H1 (cell line): ENCODE results near the gene TYSND1. TPM values are rescaled to one million over a fixed set of nuclear protein-coding genes. Genes with fewer than 3 reads are reported as not detected.

Experiments
- CTCF ChIA-PET: fragments of 300-600 bp; sonication (Branson Sonifier 250); formaldehyde crosslinking; loops from one replicate; lab custom pipeline; 2021; ENCODE audit not compliant: partially characterized antibody; lab: Charles Lee
- POLR2A ChIA-PET: fragments of 300-600 bp; sonication (Branson Sonifier 250); formaldehyde crosslinking; loops from one replicate; lab custom pipeline; 2021; ENCODE audit warnings: inconsistent platforms; ENCODE audit not compliant: partially characterized antibody; lab: Charles Lee
- DNase-seq, 2 experiments: peaks; one replicate each; pipeline versions ENCODE4 v3.0.0 to v3.0.0-alpha.2; 2010 to 2022; ENCODE audit warnings: low spot score in 2 of 2, low read depth in 1 of 2, mixed read lengths in 1 of 2
- FAIRE-seq: peaks from 2 replicates; lab custom pipeline; 2011; peaks lifted over from hg19 to GRCh38; lab: Jason Lieb, UNC
- H2AFZ ChIP-seq: 2 replicates; pipeline ENCODE4 v1.8.1; 2012; ENCODE audit warnings: low read length, inconsistent platforms
- H2AK5ac ChIP-seq: 2 replicates; pipeline ENCODE4 v1.6.1; 2013; ENCODE audit warnings: low read depth, low read length
- H2BK120ac ChIP-seq: replicated peaks from 2 replicates; pipeline ENCODE3; 2013; ENCODE audit warnings: low read depth, low read length, inconsistent platforms
- H2BK12ac ChIP-seq: 2 replicates; pipeline ENCODE4 v1.6.1; 2013; ENCODE audit warnings: low read depth, low read length
- H2BK15ac ChIP-seq: 2 replicates; pipeline ENCODE4 v1.6.1; 2013; ENCODE audit warnings: low read length
- H2BK20ac ChIP-seq: 2 replicates; pipeline ENCODE4 v1.6.1; 2013; ENCODE audit warnings: low read length
- H2BK5ac ChIP-seq: 2 replicates; pipeline ENCODE4 v1.6.1; 2013; ENCODE audit warnings: low read depth, low read length
- H3K14ac ChIP-seq: 2 replicates; pipeline ENCODE4 v1.6.1; 2013; ENCODE audit warnings: inconsistent platforms; ENCODE audit not compliant: insufficient read length
- H3K18ac ChIP-seq: 2 replicates; pipeline ENCODE4 v1.6.1; 2013; ENCODE audit warnings: low read length; ENCODE audit errors: extremely low read depth
- H3K23ac ChIP-seq: 2 replicates; pipeline ENCODE4 v1.6.1; 2013; ENCODE audit warnings: inconsistent platforms; ENCODE audit not compliant: insufficient read length
- H3K23me2 ChIP-seq: 2 replicates; pipeline ENCODE4 v1.6.1; 2013; ENCODE audit warnings: low read depth, low read length
- H3K27ac ChIP-seq: 2 replicates; pipeline ENCODE4 v1.6.1; 2011; ENCODE audit warnings: low read depth, low read length, inconsistent platforms
- H3K27me3 ChIP-seq, 4 experiments: replicated peaks in 1 of 4; 1 replicate in 1 of 4; 2 replicates in 3 of 4; pipeline versions ENCODE4 v1.6.1 to v1.8.1; 2011 to 2013; ENCODE audit warnings: low read length in 3 of 4, mild to moderate bottlenecking in 3 of 4, inconsistent platforms in 2 of 4, mixed read lengths in 2 of 4, moderate library complexity in 1 of 4; ENCODE audit not compliant: control insufficient read depth in 3 of 4, insufficient read depth in 3 of 4; ENCODE audit errors: extremely low read depth in 1 of 4
- H3K36me3 ChIP-seq, 4 experiments: 2 replicates each; pipeline versions ENCODE4 v1.6.1 to v1.8.1; 2011 to 2013; ENCODE audit warnings: mild to moderate bottlenecking in 4 of 4, low read length in 3 of 4, moderate library complexity in 2 of 4, control low read depth in 1 of 4, inconsistent platforms in 1 of 4; ENCODE audit not compliant: insufficient read depth in 4 of 4, control insufficient read depth in 2 of 4
- H3K4ac ChIP-seq: replicated peaks from 2 replicates; pipeline ENCODE3; 2013; ENCODE audit warnings: low read length, low read depth, mixed read lengths, inconsistent platforms; ENCODE audit not compliant: insufficient read length
- H3K4me1 ChIP-seq, 4 experiments: replicated peaks in 1 of 4; 1 replicate in 1 of 4; 2 replicates in 3 of 4; pipeline versions ENCODE4 v1.6.1 to v1.8.1; 2011 to 2013; ENCODE audit warnings: low read length in 3 of 4, inconsistent platforms in 2 of 4, mixed read lengths in 1 of 4; ENCODE audit not compliant: insufficient read depth in 4 of 4, control insufficient read depth in 3 of 4
- H3K4me2 ChIP-seq, 2 experiments: 2 replicates each; pipeline versions ENCODE4 v1.6.1 to v1.8.1; 2011 to 2013; ENCODE audit warnings: low read depth in 2 of 2, low read length in 2 of 2, control low read depth in 1 of 2, inconsistent platforms in 1 of 2, mild to moderate bottlenecking in 1 of 2; ENCODE audit not compliant: insufficient read depth in 1 of 2
- H3K4me3 ChIP-seq, 4 experiments: fragments of 200-600, 300-600 bp in 1 of 4; sonication (generic), shearing (Covaris generic), sonication (Bioruptor Twin) in 1 of 4; 2 replicates each; pipeline versions ENCODE4 v1.5.1 to v1.8.1; 2011 to 2016; ENCODE audit warnings: low read length in 4 of 4, low read depth in 3 of 4, control low read depth in 2 of 4, inconsistent platforms in 2 of 4, mild to moderate bottlenecking in 2 of 4, mixed read lengths in 1 of 4, moderate library complexity in 1 of 4; ENCODE audit not compliant: insufficient read depth in 2 of 4; ENCODE audit errors: extremely low read depth in 1 of 4
- H3K56ac ChIP-seq: replicated peaks from 2 replicates; pipeline ENCODE3; 2013; ENCODE audit warnings: low read depth, mild to moderate bottlenecking, mixed read lengths, low read length, inconsistent platforms; ENCODE audit not compliant: insufficient read length
- H3K79me1 ChIP-seq: 2 replicates; pipeline ENCODE4 v1.6.1; 2013; ENCODE audit warnings: low read depth, low read length, control low read depth
- H3K79me2 ChIP-seq, 2 experiments: 2 replicates each; pipeline versions ENCODE4 v1.6.1 to v1.8.1; 2012 to 2013; ENCODE audit warnings: low read length in 2 of 2, mild to moderate bottlenecking in 2 of 2, inconsistent platforms in 1 of 2; ENCODE audit not compliant: insufficient read depth in 2 of 2, control insufficient read depth in 1 of 2
- H3K9ac ChIP-seq, 4 experiments: replicated peaks in 1 of 4; 1 replicate in 1 of 4; 2 replicates in 3 of 4; pipeline versions ENCODE4 v1.6.1 to v1.8.1; 2011 to 2013; ENCODE audit warnings: low read depth in 3 of 4, low read length in 3 of 4, control low read depth in 2 of 4, mild to moderate bottlenecking in 2 of 4, moderate library complexity in 2 of 4, inconsistent platforms in 1 of 4; ENCODE audit errors: extremely low read depth in 1 of 4
- H3K9me3 ChIP-seq, 2 experiments: 2 replicates each; pipeline versions ENCODE4 v1.6.1 to v1.8.1; 2012 to 2013; ENCODE audit warnings: mild to moderate bottlenecking in 2 of 2, moderate library complexity in 2 of 2, control low read depth in 1 of 2, inconsistent platforms in 1 of 2, low read depth in 1 of 2, low read length in 1 of 2, mixed read lengths in 1 of 2; ENCODE audit not compliant: insufficient read depth in 2 of 2
- H4K20me1 ChIP-seq, 2 experiments: replicated peaks in 1 of 2; 2 replicates each; pipeline versions ENCODE3 to v1.8.1; 2011 to 2013; ENCODE audit warnings: inconsistent platforms in 2 of 2, low read length in 2 of 2, mild to moderate bottlenecking in 1 of 2; ENCODE audit not compliant: insufficient read depth in 2 of 2, control insufficient read depth in 1 of 2
- H4K5ac ChIP-seq: 2 replicates; pipeline ENCODE4 v1.6.1; 2013; ENCODE audit warnings: low read length, low read depth, mixed read lengths, inconsistent platforms; ENCODE audit not compliant: insufficient read length
- H4K8ac ChIP-seq: 2 replicates; pipeline ENCODE4 v1.8.0; 2013; ENCODE audit warnings: mild to moderate bottlenecking, moderate library complexity, low read length, inconsistent platforms; ENCODE audit not compliant: insufficient read depth; ENCODE audit errors: extremely low read depth
- H4K91ac ChIP-seq: replicated peaks from 2 replicates; pipeline ENCODE3; 2013; ENCODE audit warnings: low read length, mixed read lengths, inconsistent platforms; ENCODE audit not compliant: insufficient read length
- POLR2A ChIP-seq, 2 experiments: IDR thresholded peaks; 1 replicate in 1 of 2; 2 replicates in 1 of 2; pipeline ENCODE4 v1.6.1; 2011; ENCODE audit warnings: low read depth in 2 of 2, low read length in 2 of 2, mild to moderate bottlenecking in 2 of 2; ENCODE audit errors: control extremely low read depth in 1 of 2
- POU5F1 ChIP-seq: IDR thresholded peaks from 2 replicates; pipeline ENCODE4 v1.6.1; 2011; ENCODE audit warnings: low read depth, mild to moderate bottlenecking, low read length, moderate library complexity
- TAF7 ChIP-seq: optimal IDR thresholded peaks from 2 replicates; pipeline ENCODE3; 2011; ENCODE audit warnings: low read depth, mild to moderate bottlenecking, inconsistent platforms, low read length, moderate library complexity, borderline replicate concordance
- TEAD4 ChIP-seq: IDR thresholded peaks from 2 replicates; pipeline ENCODE4 v1.6.1; 2012; ENCODE audit warnings: low read depth, low read length, inconsistent platforms, mixed read lengths
- WGBS, 2 experiments: shearing (Covaris generic) in 1 of 2; methylation state at CpG; one replicate each; pipeline versions ENCODE4 v1.1.6 to v1.1.7; 2013 to 2015; ENCODE audit warnings: low lambda C conversion rate in 2 of 2, mixed read lengths in 2 of 2, inconsistent platforms in 1 of 2, low coverage in 1 of 2, missing lambda C conversion rate in 1 of 2; ENCODE audit not compliant: insufficient replicate concordance in 2 of 2, insufficient coverage in 1 of 2, insufficient read length in 1 of 2; ENCODE audit errors: extremely low coverage in 1 of 2, missing lambda C conversion rate in 1 of 2; 5-methylcytosine and 5-hydroxymethylcytosine counted together
- polyA plus RNA-seq, 7 experiments: library from polyadenylated mRNA; depleted of rRNA in 3 of 7; stranded (reverse) in 5 of 7; unstranded in 2 of 7; fragments of >200 nt in 5 of 7; fragments of 200-250 nt in 2 of 7; gene quantifications; 1 replicate in 5 of 7; 2 replicates in 1 of 7; 4 replicates in 1 of 7; pipeline versions ENCODE4 v1.2.1 to v1.2.3, GENCODE V29; 2011 to 2013; ENCODE audit warnings: missing spikeins in 2 of 7, mixed read lengths in 2 of 7
- total RNA-seq: library from RNA; stranded (reverse); fragmentation: NEBNext Ultra II Directional; extraction: Animal tissue kit (Norgen Biotek cat#: 25700); gene quantifications from 2 replicates; pipeline ENCODE4 v1.2.1, GENCODE V29; 2021
- TF ChIP-seq, protein P1 (sequence below): IDR thresholded peaks from 2 replicates; pipeline ENCODE4 v1.6.1; 2012; ENCODE audit warnings: low read length, inconsistent platforms

The TYSND1 gene
- total and polyA plus RNA-seq, 2 of the 8 experiments (the other 6 are each of a cell fraction or from before 2014, with no cell fraction given): 11.9 to 15.0 TPM

- no peak overlapping the region for H3K9ac ChIP-seq
- H3K4me3 ChIP-seq: no peak overlapping the region
- no peaks in the 10 kb centered on the region for H3K79me2 ChIP-seq
- no peak overlapping the region for H2AFZ ChIP-seq
- no peak overlapping the region for H2AK5ac ChIP-seq
- H2BK15ac ChIP-seq: no peak overlapping the region
- DNase-seq (no peak), FAIRE-seq (no peak)
- H4K91ac ChIP-seq: no peak overlapping the region
- H3K4me1 ChIP-seq: peaks cover 0 to 2% (median under 1%) of the 10 kb centered on the region in 4 experiments; a peak in 2 of 7 replicates
- no peak overlapping the region for H3K14ac ChIP-seq
- no peak overlapping the region for H3K4me2 ChIP-seq
- 0 out of 2 replicates have a peak overlapping the region, but pooled peaks have one; percentile 65 for H4K8ac ChIP-seq
- H2BK20ac ChIP-seq: no peak overlapping the region
- no peak overlapping the region for H4K5ac ChIP-seq
- H2BK5ac ChIP-seq: no peak overlapping the region
- ChIA-PET POLR2A (no interaction called here), CTCF (interaction anchor here (8.9 to 13.4 kb wide), 2 partner anchors 8 to 19 kb away, joined by 90 to 155 read pairs; no protein-coding TSS in a partner anchor)
- no peaks in the 10 kb centered on the region; a peak in 1 of 8 replicates for H3K36me3 ChIP-seq
- H3K79me1 ChIP-seq: no peaks in the 10 kb centered on the region
- no peak overlapping the region for H2BK12ac ChIP-seq
- no peaks in the 10 kb centered on the region for H3K27me3 ChIP-seq
- H3K9me3 ChIP-seq: no peaks in the 10 kb centered on the region
- peaks cover 0 to 4% of the 10 kb centered on the region in 2 experiments for H4K20me1 ChIP-seq
- no peak overlapping the region for H3K23ac ChIP-seq
- H3K4ac ChIP-seq: no peak overlapping the region
- H3K23me2 ChIP-seq: no peaks in the 10 kb centered on the region
- WGBS, 2 experiments: 92% methylated on average over 22 of the region's 22 CpGs; no CpG with 5 or more reads in 1 of the 2 experiments
- H2BK120ac ChIP-seq: no peak overlapping the region
- no peak overlapping the region for H3K18ac ChIP-seq
- H3K56ac ChIP-seq: no peak overlapping the region
- H3K27ac ChIP-seq: no peak overlapping the region
- TF ChIP-seq TAF7 (no peak), TEAD4 (no peak), POU5F1 (no peak), POLR2A (IDR thresholded peaks at IDR 0.05; ENCODE audit: control extremely low read depth in 1 of 2, low read depth in 2 of 2, low read length in 2 of 2) (no peak)
- TF ChIP-seq, protein P1, sequence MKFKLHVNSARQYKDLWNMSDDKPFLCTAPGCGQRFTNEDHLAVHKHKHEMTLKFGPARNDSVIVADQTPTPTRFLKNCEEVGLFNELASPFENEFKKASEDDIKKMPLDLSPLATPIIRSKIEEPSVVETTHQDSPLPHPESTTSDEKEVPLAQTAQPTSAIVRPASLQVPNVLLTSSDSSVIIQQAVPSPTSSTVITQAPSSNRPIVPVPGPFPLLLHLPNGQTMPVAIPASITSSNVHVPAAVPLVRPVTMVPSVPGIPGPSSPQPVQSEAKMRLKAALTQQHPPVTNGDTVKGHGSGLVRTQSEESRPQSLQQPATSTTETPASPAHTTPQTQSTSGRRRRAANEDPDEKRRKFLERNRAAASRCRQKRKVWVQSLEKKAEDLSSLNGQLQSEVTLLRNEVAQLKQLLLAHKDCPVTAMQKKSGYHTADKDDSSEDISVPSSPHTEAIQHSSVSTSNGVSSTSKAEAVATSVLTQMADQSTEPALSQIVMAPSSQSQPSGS: no peak
- TF ChIP-seq, all 59 proteins: peak for 0
Observed at GRCh38 chr10:70111496-70111895, 35.0 kb downstream of the TYSND1 start.
